Trophoblast cell (in vitro differentiated cells and primary cell): ENCODE measurements around the gene CKB.

Experiments
- DNase-seq, 2 donors: peaks; one replicate each; pipeline ENCODE4 v3.0.0-alpha.2; 2016
- H2AFZ ChIP-seq: 2 replicates; pipeline ENCODE4 v1.6.1; 2013; ENCODE audit warnings: low read length, moderate library complexity, mild to moderate bottlenecking; ENCODE audit not compliant: insufficient read depth, poor library complexity
- H2AK5ac ChIP-seq: 2 replicates; pipeline ENCODE4 v1.6.1; 2013; ENCODE audit warnings: mild to moderate bottlenecking, low read length
- H2BK120ac ChIP-seq: 2 replicates; pipeline ENCODE4 v1.6.1; 2013; ENCODE audit warnings: low read length, mild to moderate bottlenecking, moderate library complexity; ENCODE audit not compliant: insufficient read depth, poor library complexity
- H2BK12ac ChIP-seq: 2 replicates; pipeline ENCODE4 v1.6.1; 2013; ENCODE audit warnings: mild to moderate bottlenecking, low read length, moderate library complexity
- H2BK5ac ChIP-seq: 2 replicates; pipeline ENCODE4 v1.6.1; 2013; ENCODE audit warnings: low read length, low read depth, moderate library complexity, mild to moderate bottlenecking; ENCODE audit not compliant: poor library complexity
- H3K14ac ChIP-seq: 2 replicates; pipeline ENCODE4 v1.6.1; 2013; ENCODE audit warnings: mild to moderate bottlenecking, low read length
- H3K18ac ChIP-seq: 2 replicates; pipeline ENCODE4 v1.6.1; 2013; ENCODE audit warnings: mild to moderate bottlenecking, low read length
- H3K23ac ChIP-seq: 2 replicates; pipeline ENCODE4 v1.6.1; 2013; ENCODE audit warnings: low read length
- H3K27ac ChIP-seq: 2 replicates; pipeline ENCODE4 v1.5.1; 2013; ENCODE audit warnings: low read depth, mild to moderate bottlenecking, inconsistent platforms, low read length, moderate library complexity
- H3K27me3 ChIP-seq: 2 replicates; pipeline ENCODE4 v1.6.1; 2013; ENCODE audit warnings: inconsistent platforms, mild to moderate bottlenecking, low read length, moderate library complexity; ENCODE audit not compliant: insufficient read depth
- H3K36me3 ChIP-seq, 2 experiments: 1 replicate in 1 of 2; 2 replicates in 1 of 2; pipeline ENCODE4 v1.6.1; 2013; ENCODE audit warnings: low read length in 2 of 2, mild to moderate bottlenecking in 2 of 2, moderate library complexity in 1 of 2; ENCODE audit not compliant: insufficient read depth in 2 of 2, control insufficient read depth in 1 of 2
- H3K4ac ChIP-seq: 2 replicates; pipeline ENCODE4 v1.6.1; 2013; ENCODE audit warnings: low read depth, mild to moderate bottlenecking, low read length, moderate library complexity
- H3K4me1 ChIP-seq, 2 experiments: 1 replicate in 1 of 2; 2 replicates in 1 of 2; pipeline ENCODE4 v1.6.1; 2013; ENCODE audit warnings: low read length in 2 of 2, mild to moderate bottlenecking in 2 of 2, moderate library complexity in 1 of 2; ENCODE audit not compliant: insufficient read depth in 2 of 2, control insufficient read depth in 1 of 2
- H3K4me2 ChIP-seq: 2 replicates; pipeline ENCODE4 v1.6.1; 2013; ENCODE audit warnings: inconsistent platforms, mild to moderate bottlenecking, low read length, moderate library complexity
- H3K4me3 ChIP-seq: 2 replicates; pipeline ENCODE4 v1.5.1; 2013; ENCODE audit warnings: mild to moderate bottlenecking, low read depth, low read length, inconsistent platforms
- H3K79me1 ChIP-seq: one replicate; pipeline ENCODE4 v1.6.1; 2013; ENCODE audit warnings: low read length
- H3K79me2 ChIP-seq: 2 replicates; pipeline ENCODE4 v1.6.1; 2013; ENCODE audit warnings: low read length, mild to moderate bottlenecking; ENCODE audit not compliant: control insufficient read depth, insufficient read depth, poor library complexity
- H3K9ac ChIP-seq: 2 replicates; pipeline ENCODE4 v1.6.1; 2013; ENCODE audit warnings: mild to moderate bottlenecking, low read length
- H3K9me3 ChIP-seq: 2 replicates; pipeline ENCODE4 v1.6.1; 2013; ENCODE audit warnings: low read depth, mild to moderate bottlenecking, control low read depth, inconsistent platforms, low read length; ENCODE audit not compliant: insufficient read depth
- H4K12ac ChIP-seq: 2 replicates; pipeline ENCODE4 v1.6.1; 2013; ENCODE audit warnings: low read depth, mild to moderate bottlenecking, low read length, moderate library complexity
- H4K8ac ChIP-seq: 2 replicates; pipeline ENCODE4 v1.6.1; 2013; ENCODE audit warnings: low read depth, mild to moderate bottlenecking, low read length, moderate library complexity
- H4K91ac ChIP-seq: one replicate; pipeline ENCODE4 v1.6.1; 2013; ENCODE audit warnings: low read depth, mild to moderate bottlenecking, low read length, moderate library complexity
- WGBS: extraction: QIAGEN DNeasy Blood & Tissue Kit; methylation state at CpG from one replicate; pipeline ENCODE4 v1.1.7; 2013; ENCODE audit warnings: missing lambda C conversion rate; ENCODE audit not compliant: insufficient read length, insufficient coverage; ENCODE audit errors: extremely low coverage; 5-methylcytosine and 5-hydroxymethylcytosine counted together

CKB gene

DNA sequence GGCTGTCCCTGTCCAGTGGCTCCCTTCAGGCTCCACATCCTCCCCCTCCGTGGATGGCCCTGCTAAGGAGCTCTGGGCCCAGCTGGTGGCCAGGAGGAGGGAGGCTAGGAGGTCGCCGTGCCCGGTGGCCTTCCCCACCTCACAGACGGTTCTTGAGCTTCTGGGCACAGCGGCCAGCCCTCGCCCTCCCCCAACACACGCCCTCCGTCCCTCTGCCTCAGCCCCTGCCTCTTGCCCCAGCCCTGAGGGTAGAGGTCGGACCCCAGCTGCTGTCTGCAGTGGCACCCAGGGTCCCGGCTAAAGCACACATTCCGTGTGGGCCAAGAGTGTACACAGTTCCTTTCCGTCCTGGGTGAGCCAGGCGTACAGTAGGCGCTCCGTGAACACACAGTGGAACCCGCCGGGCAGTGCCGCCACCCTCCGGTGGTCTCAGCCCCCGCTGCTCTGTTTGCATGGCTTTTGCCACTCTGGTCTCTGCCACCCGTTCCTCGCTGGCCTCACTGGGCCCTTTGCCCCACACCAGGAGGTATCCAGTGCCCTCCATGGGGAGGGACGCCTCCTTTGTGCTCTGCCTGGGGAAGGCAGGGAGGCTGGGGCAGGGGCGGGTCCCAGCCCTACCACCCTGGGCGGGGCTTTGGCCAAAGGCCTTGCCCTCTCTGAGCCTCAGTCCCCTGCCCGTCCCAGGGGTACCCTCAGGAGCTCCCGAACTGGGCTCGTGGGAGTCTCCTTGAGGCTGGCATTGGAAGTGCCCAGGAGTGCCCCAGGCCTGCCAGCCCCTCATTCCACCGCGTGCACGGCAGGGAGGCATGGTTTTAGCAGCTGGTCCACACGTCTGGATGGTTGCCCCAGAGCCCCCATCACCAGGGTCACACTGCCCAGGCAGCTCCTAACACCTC, 19.3 kb upstream of the CKB start:
- no peaks in the 10 kb centered on the region for H3K9me3 ChIP-seq
- no CpG with 5 or more reads among the region's 33 CpGs for WGBS

DNA sequence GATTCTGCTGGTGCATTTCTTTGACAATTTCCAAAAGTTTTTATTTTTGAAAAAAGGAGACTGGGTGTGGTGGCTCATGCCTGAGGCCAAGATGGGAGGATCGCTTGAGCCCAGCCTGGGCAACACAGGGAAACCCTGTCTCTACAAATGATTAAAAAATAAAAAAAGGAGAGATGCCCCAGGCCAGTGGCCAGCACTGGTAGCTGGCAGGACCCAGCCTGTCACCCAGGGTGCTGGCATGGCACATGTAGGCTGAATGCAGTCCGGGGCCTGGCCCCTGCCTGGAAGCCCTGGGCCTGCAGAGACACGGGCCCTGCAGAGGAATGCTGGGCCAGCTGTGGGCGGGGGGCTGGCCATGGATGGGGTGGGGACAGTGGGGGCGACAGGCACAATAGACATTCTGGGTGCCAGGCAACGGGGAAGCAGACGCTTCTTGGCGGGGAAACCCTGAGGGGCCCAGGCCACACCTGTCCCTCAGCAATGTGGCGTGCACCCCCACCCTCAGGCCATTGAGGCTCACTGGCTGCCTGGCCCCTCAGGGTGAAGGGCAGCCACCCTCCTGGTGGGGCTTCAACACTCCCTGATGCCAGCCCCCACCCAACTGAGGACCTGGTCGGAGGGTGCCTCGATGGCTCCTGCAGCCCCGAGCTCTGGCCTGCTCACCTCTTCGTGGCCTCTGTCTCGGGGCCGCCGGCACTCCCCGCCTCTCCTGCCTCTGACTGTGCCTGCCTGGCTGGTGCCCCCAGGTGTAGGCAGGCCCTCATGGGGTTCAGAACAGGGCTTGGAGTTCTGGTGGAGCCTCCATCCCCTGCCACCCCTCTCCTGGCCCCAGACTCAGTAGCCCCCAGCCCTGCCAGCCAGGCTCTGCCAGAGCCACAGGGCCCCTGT, 18.4 kb upstream of the CKB start:
- no peak for DNase-seq
- Histone ChIP-seq H2AK5ac (no peak overlapping the region), H3K79me1 (no peaks in the 10 kb centered on the region), H3K79me2 (no peaks in the 10 kb centered on the region), H2BK5ac (no peak overlapping the region), H3K9ac (no peak overlapping the region), H2BK120ac (no peak overlapping the region), H2AFZ (no peak overlapping the region), H3K27me3 (no peaks in the 10 kb centered on the region), H2BK12ac (no peak overlapping the region), H3K27ac (no peak overlapping the region), H3K4me3 (no peak overlapping the region), H3K23ac (no peak overlapping the region), H3K9me3 (no peaks in the 10 kb centered on the region), H3K4me1 (peaks cover 7 to 9% of the 10 kb centered on the region in 2 experiments), H4K12ac (no peak overlapping the region), H3K14ac (no peak overlapping the region), H3K4me2 (no peak overlapping the region), H4K91ac (no peak overlapping the region), H3K18ac (no peak overlapping the region), H3K4ac (no peak overlapping the region), H4K8ac (no peak overlapping the region), H3K36me3 (no peaks in the 10 kb centered on the region)
- no CpG with 5 or more reads among the region's 17 CpGs for WGBS

More for the DNA sequence above, 19.3 kb upstream of the CKB start:
- H4K8ac ChIP-seq = peak overlapping the region; percentile 2
- no peak overlapping the region for H2AFZ ChIP-seq
- no peak overlapping the region for H3K9ac ChIP-seq
- no peak overlapping the region for H3K27ac ChIP-seq
- H3K36me3 ChIP-seq = no peaks in the 10 kb centered on the region
- no peak overlapping the region for H3K23ac ChIP-seq
- no peaks in the 10 kb centered on the region for H3K79me1 ChIP-seq
- no peak overlapping the region for H2BK12ac ChIP-seq
- no peak overlapping the region for H2BK120ac ChIP-seq
- no peak overlapping the region for H2AK5ac ChIP-seq
- H4K12ac ChIP-seq = no peak overlapping the region
- no peaks in the 10 kb centered on the region for H3K27me3 ChIP-seq
- H4K91ac ChIP-seq = peak overlapping the region; percentile 41
- H3K4me3 ChIP-seq = no peak overlapping the region
- H3K4ac ChIP-seq = no peak overlapping the region
- no peak overlapping the region for H3K14ac ChIP-seq
- H2BK5ac ChIP-seq = no peak overlapping the region
- H3K4me1 ChIP-seq = peaks cover 7 to 9% of the 10 kb centered on the region in 2 experiments
- H3K79me2 ChIP-seq = no peaks in the 10 kb centered on the region
- H3K18ac ChIP-seq = no peak overlapping the region
- peak overlapping the region; percentile 21 for H3K4me2 ChIP-seq
- DNase-seq = no peak

DNA sequence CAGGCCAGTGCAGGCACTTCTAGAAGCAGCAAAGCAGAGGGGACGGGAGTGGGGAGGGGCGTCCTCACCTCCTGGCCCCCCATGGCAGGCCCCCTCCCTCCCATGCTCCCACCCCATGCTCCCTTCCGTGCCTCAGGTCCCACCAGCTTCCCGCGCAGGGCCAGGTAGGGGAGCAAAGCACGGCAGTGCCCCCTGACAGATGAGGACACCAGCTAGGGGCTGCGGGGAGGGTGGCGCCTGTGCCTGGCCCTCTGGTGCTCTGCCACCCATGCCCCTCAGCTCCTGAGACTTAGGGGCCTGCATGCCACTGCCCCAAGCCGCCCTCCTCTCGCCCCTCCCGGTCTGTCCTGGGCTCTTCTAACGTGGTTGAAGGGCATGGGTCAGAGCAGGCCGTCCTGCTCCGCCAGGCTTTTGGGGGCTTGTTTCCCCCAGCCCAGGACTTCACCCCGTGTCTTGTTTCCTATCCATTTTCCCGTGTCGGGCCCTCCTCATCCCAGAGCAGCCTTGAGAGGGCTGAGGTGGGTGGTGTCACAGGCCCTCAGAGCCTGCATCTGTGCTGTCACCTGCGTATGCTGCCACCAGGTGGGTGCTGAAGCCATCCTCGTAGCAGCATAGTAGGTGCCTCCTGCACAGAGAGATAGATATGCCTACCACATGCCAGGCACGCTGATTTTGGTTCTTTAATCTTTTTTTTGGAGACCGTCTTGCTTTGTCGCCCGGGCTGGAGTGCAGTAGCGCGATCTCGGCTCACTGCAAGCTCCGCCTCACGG, 16.6 kb upstream of the CKB start:
- peak in 1 of 2 donors; percentile 31 for DNase-seq
- H3K4me2 ChIP-seq = no peak overlapping the region
- H4K91ac ChIP-seq = no peak overlapping the region
- no peak overlapping the region for H3K27ac ChIP-seq
- no peak overlapping the region for H3K14ac ChIP-seq
- no peaks in the 10 kb centered on the region for H3K9me3 ChIP-seq
- H3K4ac ChIP-seq = no peak overlapping the region
- peaks cover 7 to 9% of the 10 kb centered on the region in 2 experiments for H3K4me1 ChIP-seq
- H2BK5ac ChIP-seq = no peak overlapping the region
- no peaks in the 10 kb centered on the region for H3K27me3 ChIP-seq
- H4K12ac ChIP-seq = no peak overlapping the region
- H3K79me2 ChIP-seq = no peaks in the 10 kb centered on the region
- no peak overlapping the region for H2AFZ ChIP-seq
- no peak overlapping the region for H2BK12ac ChIP-seq
- H3K23ac ChIP-seq = no peak overlapping the region
- H2BK120ac ChIP-seq = no peak overlapping the region
- H3K79me1 ChIP-seq = no peaks in the 10 kb centered on the region
- H3K36me3 ChIP-seq = peaks cover 7 to 8% of the 10 kb centered on the region in 2 experiments
- no peak overlapping the region for H3K4me3 ChIP-seq
- no peak overlapping the region for H3K9ac ChIP-seq
- WGBS = no CpG with 5 or more reads among the region's 28 CpGs
- H3K18ac ChIP-seq = no peak overlapping the region
- H2AK5ac ChIP-seq = no peak overlapping the region
- H4K8ac ChIP-seq = no peak overlapping the region
